Heart right ventricle (tissue), 16 donors: ENCODE data around the gene KLHL29. TPM values are rescaled to one million over a fixed set of nuclear protein-coding genes. Genes with fewer than 3 reads are reported as not detected.

ENCODE experiments used
- ATAC-seq, 8 donors: fragments of 200-7000 bp; cut with Tn5 transposase; one replicate each; pipeline ENCODE4 v1.9.1; 2020; ENCODE audit warnings: mild to moderate bottlenecking in 8 of 8, moderate library complexity in 8 of 8, moderate number of reproducible peaks in 1 of 8
- DNase-seq, 2 donors: peaks; one replicate each; pipeline ENCODE4 v3.0.0-alpha.2; 2020
- H3K27ac ChIP-seq, 10 donors: fragments of 200-600 bp; sonication (generic) in 2 of 10; one replicate each; pipeline versions ENCODE4 v1.5.0 to v1.8.0; 2020 to 2022; ENCODE audit warnings: mild to moderate bottlenecking in 3 of 10
- H3K27me3 ChIP-seq, 7 donors: fragments of 200-600 bp; one replicate each; pipeline ENCODE4 v1.8.0; 2021 to 2022; ENCODE audit warnings: mild to moderate bottlenecking in 2 of 7
- H3K36me3 ChIP-seq, 9 donors: fragments of 200-600 bp; sonication (generic) in 1 of 9; one replicate each; pipeline versions ENCODE4 v1.5.0 to v1.8.0; 2020 to 2022; ENCODE audit warnings: mild to moderate bottlenecking in 2 of 9
- H3K4me1 ChIP-seq, 9 donors: fragments of 200-600 bp; sonication (generic) in 1 of 9; one replicate each; pipeline versions ENCODE4 v1.5.0 to v1.8.0; 2020 to 2022; ENCODE audit warnings: mild to moderate bottlenecking in 4 of 9
- H3K4me3 ChIP-seq, 10 donors: fragments of 200-600 bp; sonication (generic) in 2 of 10; one replicate each; pipeline versions ENCODE4 v1.5.0 to v1.8.0; 2020 to 2022; ENCODE audit warnings: mild to moderate bottlenecking in 7 of 10, moderate library complexity in 2 of 10
- H3K9me3 ChIP-seq, 11 donors: fragments of 200-600 bp in 10 of 11; sonication (generic) in 2 of 11; one replicate each; pipeline versions ENCODE4 v1.5.0 to v1.8.0; 2013 to 2022; ENCODE audit warnings: mild to moderate bottlenecking in 2 of 11, control low read depth in 1 of 11, moderate library complexity in 1 of 11
- WGBS, 2 donors: extraction: QIAGEN DNeasy Blood & Tissue Kit; methylation state at CpG; one replicate each; pipeline ENCODE4 v1.1.7; 2013; ENCODE audit warnings: inconsistent platforms in 1 of 2; 5-methylcytosine and 5-hydroxymethylcytosine counted together
- intact Hi-C, 10 donors: fragments of 100-400 bp; cut with DNase I; formaldehyde crosslinking; loops; one replicate each; pipeline versions ENCODE4 v1.11.1 to v1.14.2; 2022
- polyA plus RNA-seq, 2 donors: library from polyadenylated mRNA; stranded (reverse); fragments of 200-250 nt; gene quantifications; one replicate each; pipeline ENCODE4 v1.2.3, GENCODE V29; 2013
- total RNA-seq, 10 donors: library from RNA; stranded (reverse); fragmentation: NEBNext Ultra II Directional in 3 of 10; extraction: Animal tissue kit (Norgen Biotek cat#: 25700) in 3 of 10; gene quantifications; one replicate each; pipeline versions ENCODE4 v1.2.1 to v1.2.4, GENCODE V29; 2021 to 2023
- TF ChIP-seq, protein P1 (sequence below), 9 donors: fragments of 200-600 bp; sonication (generic) in 2 of 9; IDR thresholded peaks; one replicate each; pipeline versions ENCODE4 v1.5.0 to v1.8.0; 2021 to 2022; ENCODE audit warnings: antibody characterized with exemption in 9 of 9, mild to moderate bottlenecking in 5 of 9, moderate library complexity in 1 of 9
- donor health status: Arrhythmogenic right ventricular cardiomyopathy.
- donor health status: ischemic (EF 13 %, LVEDD 7.1; RV severe dilation, severe dysfunction).
- donor health status: healthy with polysubstance abuse.
- donor health status: DM: no; HTN: yes; CAD: no.
- donor health status: DM: no; HTN: no; CAD: no.
- donor health status: ischemic (EF 25% LVEDD 6.9; RV normal size, moderate dysfunction).
- donor health status: ischemic (EF 25% LVEDD 5.7; RV mildly dilated, moderate dysfunction).
- donor health status: healthy.
- donor health status: DM: yes; HTN: yes; CAD: no.
- donor health status: Ischemic cardiomyopathy.
- donor health status: ischemic (EF 35%, LVEDD 5.7; RV mildly dilated, moderate dysfunction).
- donor health status: nonischemic (EF 11% LVEDD 7.7; RV severe dilation, severe dysfunction).
- donor health status: DM: yes; HTN: yes; CAD: no.
- donor health status: PGD.
- donor health status: ischemic (EF 29% LVEDD 5.4; RV normal size, mild dysfunction).
- donor health status: nonischemic (EF 23%, LVEDD 6.1; RV moderate dilation, normal function).

KLHL29 gene
- total and polyA plus RNA-seq, 12 donors, result 0.71 to 1.5 (median 1.0) TPM

DNA sequence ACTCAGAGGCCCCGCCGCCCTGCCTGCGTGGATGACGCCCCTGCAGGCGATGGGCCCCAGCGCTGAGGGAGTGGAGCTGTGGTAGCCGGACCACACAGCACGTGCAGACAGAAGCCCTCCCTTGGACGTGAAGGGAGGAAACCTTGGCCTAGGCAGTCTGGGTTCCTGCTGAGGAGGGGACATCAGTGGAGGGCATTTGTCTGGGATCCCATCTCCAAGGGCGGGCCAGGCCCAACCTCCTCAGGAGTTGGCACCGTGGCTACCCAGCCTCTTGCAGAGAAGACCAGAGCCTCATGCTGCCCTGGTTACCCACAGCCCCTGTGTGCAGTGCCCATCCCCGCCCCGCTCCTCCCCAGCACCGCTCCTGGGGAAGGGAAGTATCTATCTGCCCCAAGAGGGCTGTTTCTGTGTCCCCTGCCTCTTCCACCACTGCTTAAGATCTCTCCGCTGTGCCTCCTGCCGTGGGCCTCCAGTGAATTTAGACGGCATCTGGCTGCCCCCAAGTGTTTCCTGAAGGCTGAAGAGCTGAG lies 241.8 kb downstream of the KLHL29 start:
- no peaks in the 10 kb centered on the region for H3K27me3 ChIP-seq
- WGBS, 2 donors, result 89 to 91% methylated on average over 17 of the region's 17 CpGs
- TF ChIP-seq, protein P1, sequence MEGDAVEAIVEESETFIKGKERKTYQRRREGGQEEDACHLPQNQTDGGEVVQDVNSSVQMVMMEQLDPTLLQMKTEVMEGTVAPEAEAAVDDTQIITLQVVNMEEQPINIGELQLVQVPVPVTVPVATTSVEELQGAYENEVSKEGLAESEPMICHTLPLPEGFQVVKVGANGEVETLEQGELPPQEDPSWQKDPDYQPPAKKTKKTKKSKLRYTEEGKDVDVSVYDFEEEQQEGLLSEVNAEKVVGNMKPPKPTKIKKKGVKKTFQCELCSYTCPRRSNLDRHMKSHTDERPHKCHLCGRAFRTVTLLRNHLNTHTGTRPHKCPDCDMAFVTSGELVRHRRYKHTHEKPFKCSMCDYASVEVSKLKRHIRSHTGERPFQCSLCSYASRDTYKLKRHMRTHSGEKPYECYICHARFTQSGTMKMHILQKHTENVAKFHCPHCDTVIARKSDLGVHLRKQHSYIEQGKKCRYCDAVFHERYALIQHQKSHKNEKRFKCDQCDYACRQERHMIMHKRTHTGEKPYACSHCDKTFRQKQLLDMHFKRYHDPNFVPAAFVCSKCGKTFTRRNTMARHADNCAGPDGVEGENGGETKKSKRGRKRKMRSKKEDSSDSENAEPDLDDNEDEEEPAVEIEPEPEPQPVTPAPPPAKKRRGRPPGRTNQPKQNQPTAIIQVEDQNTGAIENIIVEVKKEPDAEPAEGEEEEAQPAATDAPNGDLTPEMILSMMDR (IDR thresholded peaks at IDR 0.05), result no peak
- H3K27ac ChIP-seq, result no peak overlapping the region
- peaks cover 0 to 9% (median 5%) of the 10 kb centered on the region in 11 donors for H3K9me3 ChIP-seq
- H3K36me3 ChIP-seq, result no peaks in the 10 kb centered on the region
- intact Hi-C loops, result loop anchor here in 1 of 10 donors (5.0 kb wide), 1 partner anchor 136 kb away; no protein-coding TSS in a partner anchor
- H3K4me1 ChIP-seq, result no peaks in the 10 kb centered on the region
- no peak for ATAC-seq
- no peak for DNase-seq
- H3K4me3 ChIP-seq, result no peak overlapping the region

DNA sequence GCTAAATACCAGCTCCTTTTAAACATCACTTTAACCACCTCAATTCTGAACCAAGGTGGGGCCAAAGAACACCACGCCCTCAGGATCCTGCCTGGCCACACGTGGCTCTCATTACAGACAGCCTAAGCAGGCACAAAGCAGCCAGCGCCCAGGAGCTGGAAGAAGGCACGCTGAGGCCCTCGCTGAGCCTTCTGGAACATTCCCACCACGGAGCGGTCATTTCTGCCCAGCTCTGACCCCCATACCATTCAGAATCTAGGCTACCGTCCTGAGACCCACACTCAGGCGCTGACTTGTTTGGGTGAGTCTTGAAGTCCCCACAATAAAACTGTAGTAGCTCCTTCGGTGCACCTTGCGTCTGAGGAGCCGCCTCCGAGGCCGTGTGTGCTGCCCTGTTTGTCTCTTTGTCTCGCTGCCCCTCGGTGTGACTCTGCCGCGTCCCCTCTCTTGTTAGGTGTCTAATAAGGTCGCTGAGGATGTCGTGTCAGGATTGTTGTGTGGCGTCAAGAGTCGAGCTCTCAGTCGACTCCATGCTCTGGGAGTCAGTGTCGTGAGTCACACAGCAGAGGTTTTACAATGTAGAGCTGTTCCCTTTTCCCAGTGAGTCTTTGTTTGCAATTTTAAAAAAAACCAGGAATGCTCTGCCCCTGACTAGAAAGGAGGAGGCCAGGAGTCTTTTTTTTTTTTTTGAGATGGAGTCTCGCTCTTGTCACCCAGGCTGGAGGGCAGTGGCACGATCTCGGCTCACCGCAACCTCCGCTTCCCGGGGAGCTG lies 242.4 kb downstream of the KLHL29 start:
- Histone ChIP-seq H3K27me3 (no peaks in the 10 kb centered on the region), H3K4me3 (no peak overlapping the region), H3K36me3 (no peaks in the 10 kb centered on the region), H3K9me3 (peaks cover 0 to 9% (median 5%) of the 10 kb centered on the region in 11 donors), H3K27ac (no peak overlapping the region), H3K4me1 (no peaks in the 10 kb centered on the region)
- 88 to 90% methylated on average over 30 of the region's 30 CpGs for WGBS, 2 donors
- intact Hi-C loops, result loop anchor here in 1 of 10 donors (5.0 kb wide), 1 partner anchor 135 kb away; no protein-coding TSS in a partner anchor
- TF ChIP-seq, protein P1 (IDR thresholded peaks at IDR 0.05), result no peak
- no peak for DNase-seq
- no peak for ATAC-seq

DNA sequence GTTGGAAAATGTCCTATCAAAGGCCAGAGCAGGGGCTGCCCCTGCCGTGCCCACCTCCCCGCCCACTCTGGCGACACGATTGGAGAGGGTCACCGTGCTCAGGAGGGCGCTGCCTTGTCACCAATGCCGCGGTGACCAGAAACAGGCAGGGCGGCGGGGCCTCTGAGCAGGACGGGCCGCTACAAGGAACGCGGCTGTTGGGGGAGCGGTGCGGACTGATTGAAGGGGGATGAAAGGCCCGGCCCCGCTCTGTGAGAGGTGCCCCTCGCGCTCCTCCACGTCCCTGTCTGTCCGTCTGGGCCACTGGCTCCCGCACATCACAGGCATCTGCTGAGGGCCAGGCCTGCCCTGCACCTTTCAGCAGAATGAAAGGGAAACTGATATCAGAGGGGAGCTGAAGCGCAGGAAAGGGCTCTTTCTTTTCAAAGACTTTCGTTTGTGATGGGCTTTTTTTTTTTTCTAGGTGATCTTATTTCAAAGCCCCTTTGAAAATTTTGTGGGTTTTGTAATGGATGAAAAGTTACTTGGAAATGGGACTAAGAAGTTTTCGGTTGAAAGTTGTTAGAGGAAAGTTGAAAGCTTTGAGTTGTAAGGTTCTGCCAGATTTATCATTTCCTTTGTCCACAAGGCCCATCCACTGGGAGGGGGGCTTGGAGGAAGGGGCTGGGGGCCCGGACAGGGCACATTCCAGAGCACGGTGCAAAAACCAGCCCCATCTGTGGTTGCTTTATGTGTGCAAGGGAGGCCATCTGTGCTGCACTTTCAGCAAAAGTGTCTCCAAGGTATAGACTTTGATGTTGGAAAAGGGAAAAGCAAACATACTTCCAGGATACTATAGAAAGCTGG lies 244.2 kb downstream of the KLHL29 start:
- no peak for ATAC-seq
- H3K27ac ChIP-seq, result no peak overlapping the region
- no peaks in the 10 kb centered on the region for H3K4me1 ChIP-seq
- intact Hi-C loops, result loop anchor here in 1 of 10 donors (5.0 kb wide), 1 partner anchor 133 kb away; no protein-coding TSS in a partner anchor
- TF ChIP-seq, protein P1 (IDR thresholded peaks at IDR 0.05), result no peak
- no peaks in the 10 kb centered on the region for H3K36me3 ChIP-seq
- no peaks in the 10 kb centered on the region for H3K27me3 ChIP-seq
- 83% methylated on average over 28 of the region's 28 CpGs for WGBS, 2 donors
- no peak overlapping the region for H3K4me3 ChIP-seq
- H3K9me3 ChIP-seq, result peaks cover 0 to 6% (median 4%) of the 10 kb centered on the region in 11 donors
- no peak for DNase-seq
